ENCODE measurements around the gene NCOA4. TPM values are rescaled to one million over a fixed set of nuclear protein-coding genes. Genes with fewer than 3 reads are reported as not detected.
A peak's percentile ranks its signal among the peaks of the same experiment; 100 is the strongest.

Gene NCOA4
- total RNA-seq, 1 donor from 2014 or later: 187 TPM

- DNase-seq: no peak
- Histone ChIP-seq H3K36me3 (peaks cover 23% of the 10 kb centered on the region), H3K4me1 (peaks cover 62% of the 10 kb centered on the region), H3K9me3 (no peaks in the 10 kb centered on the region), H3K4me3 (peak overlapping the region; percentile 1), H3K27ac (peak overlapping the region; percentile 69), H3K27me3 (no peaks in the 10 kb centered on the region)
- intact Hi-C loops (cut with DNase I): no loop called here
- no peak for TF ChIP-seq CTCF (IDR thresholded peaks at IDR 0.05)
- ATAC-seq: peak; percentile 20
Observed at GRCh38 chr10:46019569-46020343, 10.7 kb downstream of the NCOA4 start.

- Histone ChIP-seq H3K9me3 (no peaks in the 10 kb centered on the region), H3K27me3 (no peaks in the 10 kb centered on the region), H3K27ac (peak overlapping the region; percentile 42), H3K36me3 (peaks cover 29% of the 10 kb centered on the region), H3K4me3 (peak overlapping the region; percentile 1), H3K4me1 (peaks cover 57% of the 10 kb centered on the region)
- ATAC-seq: peak; percentile 2
- TF ChIP-seq CTCF (IDR thresholded peaks at IDR 0.05): no peak
- DNase-seq: no peak
- intact Hi-C loops (cut with DNase I): no loop called here
Observed at GRCh38 chr10:46019177-46019528, 11.3 kb downstream of the NCOA4 start.

- peak overlapping the region; percentile 42 for H3K27ac ChIP-seq
Observed at GRCh38 chr10:46018453-46019176, 11.8 kb downstream of the NCOA4 start.

GRCh38 chr10:46017733-46018132 lies 12.7 kb downstream of the NCOA4 start:
- ATAC-seq: no peak
- DNase-seq: no peak
- H3K4me3 ChIP-seq: no peak overlapping the region
- intact Hi-C loops (cut with DNase I): no loop called here
- H3K9me3 ChIP-seq: no peaks in the 10 kb centered on the region
- H3K27me3 ChIP-seq: no peaks in the 10 kb centered on the region
- TF ChIP-seq CTCF (IDR thresholded peaks at IDR 0.05): no peak
- peaks cover 44% of the 10 kb centered on the region for H3K36me3 ChIP-seq
- peak overlapping the region; percentile 42 for H3K27ac ChIP-seq
- H3K4me1 ChIP-seq: peaks cover 53% of the 10 kb centered on the region

More at GRCh38 chr10:46018453-46019176, 11.8 kb downstream of the NCOA4 start:
- TF ChIP-seq CTCF (IDR thresholded peaks at IDR 0.05): no peak
- no peaks in the 10 kb centered on the region for H3K27me3 ChIP-seq
- no peak for DNase-seq
- H3K4me3 ChIP-seq: no peak overlapping the region
- intact Hi-C loops (cut with DNase I): no loop called here
- peaks cover 54% of the 10 kb centered on the region for H3K4me1 ChIP-seq
- H3K9me3 ChIP-seq: no peaks in the 10 kb centered on the region
- peaks cover 35% of the 10 kb centered on the region for H3K36me3 ChIP-seq
- no peak for ATAC-seq

- intact Hi-C loops (cut with DNase I): no loop called here
- no peak for TF ChIP-seq CTCF (IDR thresholded peaks at IDR 0.05)
Observed at GRCh38 chr10:46016811-46017210, 13.6 kb downstream of the NCOA4 start.

More at GRCh38 chr10:46016811-46017210, 13.6 kb downstream of the NCOA4 start:
- Histone ChIP-seq H3K27ac (no peak overlapping the region), H3K36me3 (peaks cover 53% of the 10 kb centered on the region), H3K4me1 (peaks cover 48% of the 10 kb centered on the region), H3K4me3 (no peak overlapping the region), H3K27me3 (no peaks in the 10 kb centered on the region), H3K9me3 (no peaks in the 10 kb centered on the region)
- DNase-seq (no peak), ATAC-seq (no peak)

Data from upper lobe of right lung (tissue), 1 donor.